Prostate gland (tissue), 2 donors: Measurements from ENCODE around the gene ADAM15. TPM values are rescaled to one million over a fixed set of nuclear protein-coding genes. Genes with fewer than 3 reads are reported as not detected.

ENCODE experiments used
- DNase-seq: peaks from one replicate; pipeline ENCODE4 v3.0.0-alpha.2; 2019; ENCODE audit warnings: low spot score
- H3K27ac ChIP-seq, 2 donors: fragments of 200-600 bp; sonication (generic); 2 replicates each; pipeline ENCODE4 v1.5.1; 2017 to 2019
- H3K27me3 ChIP-seq: fragments of 200-600 bp; sonication (generic); replicated peaks from 2 replicates; pipeline ENCODE4 v1.5.1; 2019; ENCODE audit not compliant: insufficient read depth
- H3K36me3 ChIP-seq, 2 donors: fragments of 200-600 bp; sonication (generic); 1 replicate in 1 of 2; 2 replicates in 1 of 2; pipeline versions ENCODE4 v1.5.1 to v1.8.1; 2017 to 2019
- H3K4me1 ChIP-seq: fragments of 200-600 bp; sonication (generic); replicated peaks from 2 replicates; pipeline ENCODE4 v1.5.1; 2019
- H3K4me3 ChIP-seq, 2 donors: fragments of 200-600 bp; sonication (generic); 2 replicates each; pipeline ENCODE4 v1.5.1; 2017 to 2019
- H3K9me3 ChIP-seq: fragments of 200-600 bp; sonication (generic); 2 replicates; pipeline ENCODE4 v1.5.1; 2017
- CTCF ChIP-seq, 4 experiments: fragments of 200-600 bp in 2 of 4; fragments of 450-650 bp in 2 of 4; sonication (generic) in 2 of 4; IDR thresholded peaks; 1 replicate in 3 of 4; 2 replicates in 1 of 4; pipeline ENCODE4 v1.5.1; 2016 to 2019; ENCODE audit warnings: antibody characterized with exemption in 4 of 4, mild to moderate bottlenecking in 2 of 4, moderate library complexity in 2 of 4
- POLR2A ChIP-seq: fragments of 450-650 bp; IDR thresholded peaks from one replicate; pipeline ENCODE4 v1.6.1; 2016; ENCODE audit warnings: antibody characterized with exemption, mild to moderate bottlenecking
- POLR2AphosphoS5 ChIP-seq: sonication (generic); formaldehyde crosslinking; IDR thresholded peaks from one replicate; pipeline ENCODE4 v1.6.1; 2017; ENCODE audit warnings: antibody characterized with exemption
- WGBS: methylation state at CpG from one replicate; pipeline ENCODE4 v1.1.5; 2018; 5-methylcytosine and 5-hydroxymethylcytosine counted together
- intact Hi-C: fragments of 100-400 bp; cut with DNase I; formaldehyde crosslinking; loops from one replicate; pipeline ENCODE4 v1.14.2; 2022
- total RNA-seq, 2 donors: library from RNA; depleted of rRNA; stranded (reverse); fragments of >200 nt; gene quantifications; one replicate each; pipeline ENCODE4 v1.1.0, GENCODE V29; 2016

The ADAM15 gene
- total RNA-seq, 2 donors from 2014 or later: 72.5 to 138 TPM

GRCh38 chr1:155082301-155083051, 31.4 kb downstream of the ADAM15 start:
- Histone ChIP-seq H3K9me3 (no peaks in the 10 kb centered on the region), H3K4me1 (peaks cover 48% of the 10 kb centered on the region), H3K36me3 (no peaks in the 10 kb centered on the region), H3K27ac (peak overlapping the region; percentile 35 to 91), H3K27me3 (no peaks in the 10 kb centered on the region), H3K4me3 (peak overlapping the region in 1 of 2 donors; percentile 14)
- intact Hi-C loops: no loop called here
- WGBS: 6% methylated on average over 36 of the region's 36 CpGs
- no peak for DNase-seq
- TF ChIP-seq POLR2AphosphoS5 (no peak), CTCF (IDR thresholded peaks at IDR 0.05) (no peak), POLR2A (no peak)

GRCh38 chr1:155083052-155083541, 32.0 kb downstream of the ADAM15 start:
- intact Hi-C loops: no loop called here
- H3K4me3 ChIP-seq: no peak overlapping the region
- H3K4me1 ChIP-seq: peaks cover 48% of the 10 kb centered on the region
- TF ChIP-seq CTCF (IDR thresholded peaks at IDR 0.05) (no peak), POLR2AphosphoS5 (peak; percentile 29)
- no peaks in the 10 kb centered on the region for H3K36me3 ChIP-seq
- peak; percentile 62 for DNase-seq
- no peaks in the 10 kb centered on the region for H3K27me3 ChIP-seq
- H3K9me3 ChIP-seq: no peaks in the 10 kb centered on the region
- 42% methylated on average over 4 of the region's 6 CpGs for WGBS
- H3K27ac ChIP-seq: peak overlapping the region; percentile 35 to 91

GRCh38 chr1:155083865-155084721, 33.0 kb downstream of the ADAM15 start:
- TF ChIP-seq CTCF (IDR thresholded peaks at IDR 0.05): peak in 1 of 4 experiments; percentile 42
- TF ChIP-seq POLR2A: no peak
- TF ChIP-seq POLR2AphosphoS5: no peak
- H3K27ac ChIP-seq: peak overlapping the region; percentile 91 to 94
- intact Hi-C loops: loop anchor here (1.0 to 2.0 kb wide), 2 partner anchors 21 to 33 kb away; partner anchors contain the start of genes ADAM15 and EFNA4
- H3K4me3 ChIP-seq: peak overlapping the region; percentile 53 to 57
- no peaks in the 10 kb centered on the region for H3K36me3 ChIP-seq
- peak; percentile 60 for DNase-seq
- no peaks in the 10 kb centered on the region for H3K27me3 ChIP-seq
- WGBS: 26% methylated on average over 21 of the region's 21 CpGs
- H3K4me1 ChIP-seq: peaks cover 43% of the 10 kb centered on the region
- H3K9me3 ChIP-seq: no peaks in the 10 kb centered on the region

GRCh38 chr1:155084722-155085503, 33.8 kb downstream of the ADAM15 start:
- H3K27me3 ChIP-seq: no peaks in the 10 kb centered on the region
- DNase-seq: peak; percentile 93
- H3K4me1 ChIP-seq: peaks cover 36% of the 10 kb centered on the region
- peak; percentile 56 for TF ChIP-seq POLR2A
- TF ChIP-seq CTCF (IDR thresholded peaks at IDR 0.05): peak; percentile 84 to 99 (median 97)
- TF ChIP-seq POLR2AphosphoS5: peak; percentile 82
- intact Hi-C loops: loop anchor here (1.0 to 2.0 kb wide), 2 partner anchors 22 to 34 kb away; partner anchors contain the start of genes ADAM15 and EFNA4
- peak overlapping the region; percentile 53 to 57 for H3K4me3 ChIP-seq
- under 1% methylated on average over 66 of the region's 67 CpGs for WGBS
- no peaks in the 10 kb centered on the region for H3K9me3 ChIP-seq
- H3K36me3 ChIP-seq: no peaks in the 10 kb centered on the region
- H3K27ac ChIP-seq: peak overlapping the region; percentile 91 to 94
